HG02571 (cell line): ENCODE data around the gene STK17A.

Experiments used
- ATAC-seq: cut with Tn5 transposase; IDR thresholded peaks from one replicate; pipeline ENCODE4 v1.9.1; 2021; ENCODE audit warnings: mild to moderate bottlenecking, moderate library complexity; ENCODE audit not compliant: unreplicated experiment

The STK17A gene

GRCh38 chr7:43582503-43583423, at the start of gene STK17A:
Gene STK17A (plus strand): TSS chr7:43583108. CDS start chr7:43583244, 136 bp downstream.
- peak; percentile 63 for ATAC-seq

DNA sequence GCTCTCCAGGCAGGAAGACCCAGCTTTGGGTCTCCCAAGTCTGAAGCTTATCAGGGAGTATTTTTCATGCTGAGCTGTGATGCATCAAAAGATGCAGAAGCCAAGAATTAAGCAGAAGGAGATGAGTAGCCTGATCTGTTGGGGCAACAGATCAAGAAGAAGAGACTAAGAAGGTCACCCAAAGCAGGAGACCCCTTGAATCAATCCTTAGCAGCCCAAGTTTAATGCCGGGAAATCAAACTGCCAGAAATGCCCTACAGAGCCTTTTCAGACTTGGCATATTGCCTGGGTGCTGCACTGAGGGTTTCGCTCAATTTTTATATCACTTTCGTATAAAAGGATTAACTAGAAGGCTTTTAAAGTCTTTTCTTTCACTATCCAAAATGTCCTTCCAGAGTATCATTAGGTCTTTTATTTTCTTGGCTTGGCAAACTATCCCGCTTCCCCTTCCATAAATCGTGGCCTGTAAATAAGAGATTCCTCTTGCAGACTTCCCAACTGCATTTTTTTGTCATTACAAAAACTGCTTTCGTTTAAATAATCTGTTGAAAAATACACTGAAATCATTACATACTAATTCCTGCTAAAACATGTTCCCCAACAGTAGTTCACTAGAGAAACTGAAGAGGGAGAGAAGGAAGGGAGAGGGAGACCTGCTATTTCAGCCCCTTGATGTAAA, 49.0 kb upstream of the STK17A start:
- no peak for ATAC-seq

DNA sequence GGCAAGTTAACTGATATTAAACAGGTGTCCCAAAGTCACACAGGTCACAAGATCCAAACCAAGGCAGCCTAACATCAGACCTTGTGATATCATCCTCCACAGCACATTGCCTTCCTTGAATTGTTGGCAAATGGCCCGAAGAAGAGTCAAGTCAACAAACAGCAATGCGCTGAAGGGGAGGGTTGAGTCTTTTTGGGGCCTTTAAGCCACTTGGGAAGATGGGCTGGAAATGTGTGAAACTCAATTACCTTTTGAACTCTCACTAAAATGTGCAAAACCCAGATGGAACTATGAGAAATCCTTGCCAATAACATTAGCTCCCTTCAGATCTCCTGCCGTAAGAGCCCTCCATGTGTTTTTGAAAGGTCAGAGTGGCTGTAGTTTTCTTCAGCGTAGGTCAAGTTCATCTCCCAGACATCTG, 47.9 kb upstream of the STK17A start:
- ATAC-seq = no peak

GRCh38 chr7:43535810-43536585, 46.9 kb upstream of the STK17A start:
- ATAC-seq = no peak

GRCh38 chr7:43536773-43537172, 46.1 kb upstream of the STK17A start:
- ATAC-seq = no peak

DNA sequence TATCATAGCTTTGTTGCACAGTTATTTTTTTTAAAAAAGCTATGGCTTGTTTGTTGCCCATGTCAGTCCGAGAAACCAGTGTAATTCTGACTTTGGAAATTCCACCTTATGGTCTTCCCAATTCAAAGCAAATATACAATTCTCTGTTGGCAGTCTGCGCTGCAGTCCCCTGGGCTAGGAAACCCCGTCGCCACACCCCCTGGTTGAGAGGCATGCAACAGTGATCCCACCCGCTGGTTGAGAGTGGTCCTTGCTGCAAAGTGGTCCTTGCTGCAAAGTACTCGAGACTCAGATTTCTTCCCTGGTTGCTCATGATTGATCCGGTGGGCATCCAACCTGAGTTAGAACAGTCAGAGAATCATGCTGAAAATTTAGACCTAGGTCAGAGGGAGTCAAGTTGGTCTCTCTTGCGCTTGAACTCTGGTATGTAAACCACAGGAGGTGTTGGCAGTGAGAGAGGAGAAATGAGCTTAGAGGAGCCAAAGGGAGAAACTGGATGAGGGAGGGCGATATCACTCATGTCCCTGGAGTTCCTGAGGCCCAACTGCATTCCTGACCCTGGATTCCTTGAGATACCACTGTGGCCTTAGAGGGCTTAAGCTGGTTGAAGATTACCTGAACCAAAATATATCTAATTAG, 45.0 kb upstream of the STK17A start:
- no peak for ATAC-seq

DNA sequence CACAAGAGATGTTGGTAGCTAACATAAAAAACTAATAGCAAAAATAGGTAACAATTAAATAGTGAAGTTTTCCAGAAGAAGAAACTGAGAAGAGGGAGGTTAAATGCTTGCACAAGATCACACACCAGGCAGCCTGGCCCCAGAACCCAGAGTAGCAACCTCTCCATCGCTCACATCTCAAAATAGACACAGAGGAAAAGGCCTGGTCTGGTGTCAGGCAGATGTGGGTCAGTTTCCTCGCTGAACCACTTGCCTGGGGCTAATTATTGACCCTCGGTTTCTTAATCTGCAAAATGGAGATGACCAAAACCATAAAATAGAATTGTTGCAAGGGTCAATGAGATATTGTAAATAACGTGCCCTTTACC, 44.5 kb upstream of the STK17A start:
- no peak for ATAC-seq

- no peak for ATAC-seq
Observed at GRCh38 chr7:43540471-43540870, 42.4 kb upstream of the STK17A start.

- ATAC-seq = no peak
Observed at GRCh38 chr7:43542716-43543115, 40.2 kb upstream of the STK17A start.

DNA sequence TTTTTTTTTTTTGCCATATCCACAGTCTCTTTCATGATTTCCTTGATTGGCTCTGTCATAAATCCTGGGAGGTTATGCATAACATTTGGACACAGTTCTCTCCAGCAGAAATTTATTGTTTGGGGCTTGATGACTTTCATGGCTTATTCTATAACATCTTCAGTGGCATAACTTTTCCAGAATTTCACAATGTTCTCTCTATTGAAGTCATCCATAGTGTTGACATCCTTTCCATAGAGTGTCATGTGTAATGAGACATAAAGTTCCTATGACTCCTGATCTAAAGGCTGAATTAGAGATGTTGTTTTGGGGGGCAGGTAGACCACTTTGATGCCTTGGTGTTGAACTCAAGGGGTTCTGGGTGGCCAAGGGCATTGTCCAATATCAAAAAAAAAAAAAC, 36.7 kb upstream of the STK17A start:
- ATAC-seq = no peak

DNA sequence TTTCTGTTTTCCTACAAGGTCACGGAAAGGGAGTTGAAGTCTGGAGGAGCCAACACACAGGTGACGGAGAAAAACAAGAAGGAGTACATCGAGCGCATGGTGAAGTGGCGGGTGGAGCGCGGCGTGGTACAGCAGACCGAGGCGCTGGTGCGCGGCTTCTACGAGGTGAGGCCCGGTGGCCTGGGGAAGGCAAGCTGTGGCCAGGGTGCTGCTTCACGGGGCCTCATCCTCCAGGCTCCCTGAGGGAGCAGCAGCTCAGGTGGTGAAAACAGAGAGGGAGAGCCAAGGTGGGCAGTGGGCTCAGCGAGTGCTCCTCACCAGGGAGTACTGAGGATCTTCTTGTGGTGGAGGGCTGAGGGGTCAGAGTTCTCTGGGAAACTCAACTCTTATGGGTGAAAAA, 32.5 kb upstream of the STK17A start:
- no peak for ATAC-seq

GRCh38 chr7:43552122-43552521, 30.8 kb upstream of the STK17A start:
- no peak for ATAC-seq

DNA sequence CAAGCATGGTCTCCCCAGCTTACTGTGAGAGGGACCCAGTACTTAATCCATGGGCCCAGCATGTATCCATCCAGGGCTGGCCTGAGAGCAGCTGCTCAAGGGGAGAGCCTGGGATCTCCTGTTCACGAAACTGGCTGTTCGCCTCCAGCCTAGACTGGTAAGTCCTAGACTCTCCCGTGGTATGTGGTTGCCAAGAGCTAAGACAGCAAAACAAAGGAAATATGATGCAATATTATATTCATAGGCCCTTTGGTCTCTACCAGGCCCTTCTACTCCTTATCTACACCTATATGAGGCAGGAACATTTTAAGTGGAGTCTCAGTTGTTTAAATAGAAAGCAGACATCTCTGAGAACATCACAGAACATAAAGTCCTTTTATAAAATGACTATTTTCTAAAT, 28.9 kb upstream of the STK17A start:
- no peak for ATAC-seq

GRCh38 chr7:43554423-43554822, 28.5 kb upstream of the STK17A start:
- ATAC-seq = no peak

GRCh38 chr7:43557831-43558495, 24.9 kb upstream of the STK17A start:
- no peak for ATAC-seq

GRCh38 chr7:43559171-43559945, 23.6 kb upstream of the STK17A start:
- no peak for ATAC-seq

- ATAC-seq = no peak
Observed at GRCh38 chr7:43559946-43560335, 23.0 kb upstream of the STK17A start.

GRCh38 chr7:43560742-43561330, 22.1 kb upstream of the STK17A start:
- no peak for ATAC-seq

- no peak for ATAC-seq
Observed at GRCh38 chr7:43562383-43562782, 20.5 kb upstream of the STK17A start.
